DMS114 treated with DMSO at 0.1 percent for 48 hours (cell line): ENCODE measurements around the gene UPK1A.
A peak's percentile ranks its signal among the peaks of the same experiment; 100 is the strongest.

Experiments
- DNase-seq: peaks from one replicate; lab custom pipeline; 2025; ENCODE audit not compliant: unreplicated experiment; lab: John Stamatoyannopoulos, UW

UPK1A gene

GRCh38 chr19:35666251-35666913 is at the start of gene UPK1A:
TSS of gene UPK1A (plus strand) at chr19:35666517. CDS start at chr19:35666813, 296 bp downstream.
- no peak for DNase-seq

- peak; percentile 25 for DNase-seq
These were observed 47.5 kb upstream of the UPK1A start for GRCh38 chr19:35618857-35619256.

DNA sequence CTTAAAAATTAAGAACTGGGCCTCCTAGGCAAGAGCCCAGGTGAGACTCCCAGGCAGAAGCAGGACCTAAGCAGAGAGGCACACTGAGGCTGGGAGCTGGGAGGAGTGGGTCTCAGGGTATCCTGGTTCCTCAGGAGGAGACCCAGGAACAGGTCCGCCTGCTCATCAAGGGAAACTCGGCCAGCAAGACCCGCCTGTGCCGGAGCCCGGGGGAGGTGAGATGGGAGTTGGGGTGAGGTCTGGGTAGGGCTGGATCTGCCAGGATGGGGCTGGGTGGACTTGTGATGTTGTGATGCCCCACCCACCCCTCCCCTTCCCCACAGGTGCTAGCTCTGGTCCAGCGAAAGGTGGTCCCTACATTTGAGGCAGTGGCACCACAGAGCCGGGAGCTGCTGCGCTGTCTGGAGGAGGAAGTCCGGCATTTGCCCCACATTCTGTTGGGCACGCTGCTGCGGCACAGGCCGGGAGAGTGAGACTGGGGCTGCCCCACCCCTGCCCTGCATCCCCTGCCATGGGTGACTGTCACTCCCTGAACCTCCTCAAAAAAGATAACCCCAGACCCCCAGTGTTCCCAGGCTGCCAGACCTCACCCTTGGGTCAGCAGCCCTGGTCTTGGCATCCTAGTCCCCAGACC is 46.9 kb upstream of the UPK1A start:
- DNase-seq: no peak

- DNase-seq: no peak
These were observed 46.3 kb upstream of the UPK1A start for GRCh38 chr19:35620001-35620400.

DNA sequence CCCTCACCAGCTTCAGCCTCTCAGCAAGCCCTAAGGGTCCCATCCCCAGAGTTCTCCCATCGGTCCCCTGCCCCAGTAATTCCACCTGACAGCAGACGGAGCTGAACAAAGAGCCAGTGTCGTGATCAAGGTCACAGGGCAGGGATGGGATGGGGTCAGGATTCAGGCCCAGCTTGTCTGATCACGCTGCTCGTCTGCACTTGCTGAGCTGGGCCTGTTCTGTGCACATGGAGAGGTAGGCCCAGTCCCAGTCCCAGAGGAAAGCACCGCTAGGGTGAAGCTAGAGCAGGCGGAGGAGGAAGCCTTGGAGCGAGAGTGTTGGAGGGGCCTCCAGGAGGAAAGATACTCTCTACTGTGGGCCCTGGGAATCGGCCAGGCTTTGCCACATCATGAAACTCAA is 44.6 kb upstream of the UPK1A start:
- no peak for DNase-seq

- DNase-seq: no peak
These were observed 43.6 kb upstream of the UPK1A start for GRCh38 chr19:35622750-35623149.

GRCh38 chr19:35623327-35624010 is 42.8 kb upstream of the UPK1A start:
- no peak for DNase-seq

DNA sequence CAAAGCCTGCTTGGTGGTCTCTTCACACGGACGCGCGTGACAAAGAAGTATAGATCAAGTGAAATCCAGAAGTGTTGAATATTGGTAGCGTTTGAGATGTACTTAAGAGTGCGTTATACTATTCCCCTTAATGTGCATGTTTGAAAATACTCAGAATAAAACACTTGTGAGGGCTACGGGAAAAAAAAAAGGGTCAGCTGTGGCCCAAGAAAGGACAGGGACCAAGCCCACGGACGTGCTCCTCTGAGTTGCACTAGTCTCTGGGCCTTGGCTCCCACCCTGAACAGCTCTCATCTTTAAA is 38.1 kb upstream of the UPK1A start:
- DNase-seq: no peak

GRCh38 chr19:35628565-35629331 is 37.6 kb upstream of the UPK1A start, which contains the start of gene RBM42:
TSS of gene RBM42 (plus strand) at chr19:35629036. CDS start at chr19:35629154, 118 bp downstream.
- peak; percentile 99 for DNase-seq

GRCh38 chr19:35629332-35629633 is 37.0 kb upstream of the UPK1A start:
- no peak for DNase-seq

GRCh38 chr19:35633727-35634440 is 32.4 kb upstream of the UPK1A start:
- DNase-seq: no peak

GRCh38 chr19:35636651-35637050 is 29.7 kb upstream of the UPK1A start:
- DNase-seq: no peak

GRCh38 chr19:35637165-35637564 is 29.2 kb upstream of the UPK1A start:
- DNase-seq: no peak

DNA sequence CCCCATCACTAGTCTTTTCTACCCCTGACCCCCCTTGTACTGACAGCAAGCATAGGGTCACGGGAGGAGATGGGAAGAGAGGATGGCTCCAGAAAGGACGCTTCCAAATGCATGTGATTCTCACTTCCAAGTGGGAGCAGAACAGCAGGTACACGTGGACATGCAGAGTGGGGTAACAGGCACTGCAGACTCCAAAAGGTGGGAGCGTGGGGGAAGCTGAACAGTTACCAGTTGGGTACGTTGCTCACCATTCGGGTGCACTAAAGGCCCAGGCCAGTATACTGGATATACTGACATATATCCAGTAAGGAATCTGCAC is 27.0 kb upstream of the UPK1A start:
- DNase-seq: no peak

GRCh38 chr19:35639863-35640262 is 26.5 kb upstream of the UPK1A start:
- DNase-seq: no peak

DNA sequence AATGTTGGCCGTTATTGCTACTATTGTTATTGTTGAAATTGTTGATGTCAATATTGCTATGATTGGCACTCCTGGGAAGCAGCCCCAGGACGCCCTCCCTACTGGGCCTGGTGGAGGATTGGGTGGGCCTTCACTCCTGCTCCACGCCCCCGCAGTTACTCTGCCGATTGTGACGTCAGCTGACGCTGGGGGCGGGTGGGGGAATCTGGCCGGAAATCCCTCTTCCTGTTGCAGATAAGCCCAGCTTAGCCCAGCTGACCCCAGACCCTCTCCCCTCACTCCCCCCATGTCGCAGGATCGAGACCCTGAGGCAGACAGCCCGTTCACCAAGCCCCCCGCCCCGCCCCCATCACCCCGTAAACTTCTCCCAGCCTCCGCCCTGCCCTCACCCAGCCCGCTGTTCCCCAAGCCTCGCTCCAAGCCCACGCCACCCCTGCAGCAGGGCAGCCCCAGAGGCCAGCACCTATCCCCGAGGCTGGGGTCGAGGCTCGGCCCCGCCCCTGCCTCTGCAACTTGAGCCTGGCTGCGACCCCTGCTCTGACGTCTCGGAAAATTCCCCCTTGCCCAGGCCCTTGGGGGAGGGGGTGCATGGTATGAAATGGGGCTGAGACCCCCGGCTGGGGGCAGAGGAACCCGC is 24.7 kb upstream of the UPK1A start, which contains the start of gene ETV2:
Gene ETV2 (plus strand): TSS at position 231 of the 637 bp plus-strand sequence. CDS start 716 bp downstream, outside the sequence.
- no peak for DNase-seq

DNA sequence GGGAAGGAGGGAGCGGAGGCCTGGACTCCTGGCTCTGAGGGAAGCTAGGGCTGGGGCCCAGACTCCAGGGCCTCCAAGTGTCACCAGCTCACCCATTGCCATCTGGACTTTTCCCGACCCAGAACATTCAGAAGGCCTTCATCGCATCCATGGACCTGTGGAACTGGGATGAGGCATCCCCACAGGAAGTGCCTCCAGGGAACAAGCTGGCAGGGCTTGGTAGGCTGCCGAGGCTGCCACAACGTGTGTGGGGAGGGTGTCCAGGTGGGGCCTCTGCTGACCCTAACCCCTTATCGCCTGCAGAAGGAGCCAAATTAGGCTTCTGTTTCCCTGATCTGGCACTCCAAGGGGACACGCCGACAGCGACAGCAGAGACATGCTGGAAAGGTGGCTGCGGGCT is 24.0 kb upstream of the UPK1A start:
- no peak for DNase-seq

- no peak for DNase-seq
These were observed 23.5 kb upstream of the UPK1A start for GRCh38 chr19:35642798-35643254.

- DNase-seq: peak; percentile 76
These were observed 22.8 kb upstream of the UPK1A start for GRCh38 chr19:35643255-35644205.
